Stimulated activated CD4-positive, alpha-beta T cell treated with anti-CD3 and anti-CD28 coated beads, Interleukin-12 subunit alpha, Interleukin-12 subunit beta, amount 100 ng/mL, for 24 hours (primary cell): ENCODE data around the gene SPANXC.
A peak's percentile ranks its signal among the peaks of the same experiment; 100 is the strongest.
"Not testable (repeated sequence)": the region's sequence is repeated elsewhere in the genome, so short reads cannot be mapped to it uniquely, and the experiment has no call there.

Experiments used
- DNase-seq, 2 experiments: peaks; one replicate each; pipeline ENCODE4 v3.0.0-alpha.2; 2020; ENCODE audit warnings: low read depth in 2 of 2

The SPANXC gene, protein sequence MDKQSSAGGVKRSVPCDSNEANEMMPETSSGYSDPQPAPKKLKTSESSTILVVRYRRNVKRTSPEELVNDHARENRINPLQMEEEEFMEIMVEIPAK

DNA sequence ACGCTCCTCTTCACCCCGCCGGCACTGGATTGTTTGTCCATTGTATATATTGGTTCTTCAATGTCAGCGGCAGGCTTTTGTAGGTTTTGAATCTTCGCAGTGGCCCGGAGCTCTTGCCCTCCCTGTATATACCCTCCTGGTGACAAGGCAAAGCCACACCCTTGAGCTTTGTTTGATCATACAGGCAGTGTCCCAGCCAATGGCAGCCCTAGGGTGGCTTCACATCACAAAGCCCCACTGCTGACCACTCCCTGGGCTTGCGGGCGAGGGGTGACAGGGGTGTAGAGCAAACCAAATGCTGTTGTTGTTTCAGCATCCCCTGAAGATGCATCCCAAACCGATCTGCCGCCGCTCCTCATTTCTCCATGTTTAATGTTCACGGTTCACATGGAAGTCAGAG lies at the start of gene SPANXC:
Gene SPANXC, minus strand, starts transcription at position 101 of the 400 bp plus-strand sequence. Its CDS starts 60 bp downstream, at position 41.
- not testable (repeated sequence) for DNase-seq

DNA sequence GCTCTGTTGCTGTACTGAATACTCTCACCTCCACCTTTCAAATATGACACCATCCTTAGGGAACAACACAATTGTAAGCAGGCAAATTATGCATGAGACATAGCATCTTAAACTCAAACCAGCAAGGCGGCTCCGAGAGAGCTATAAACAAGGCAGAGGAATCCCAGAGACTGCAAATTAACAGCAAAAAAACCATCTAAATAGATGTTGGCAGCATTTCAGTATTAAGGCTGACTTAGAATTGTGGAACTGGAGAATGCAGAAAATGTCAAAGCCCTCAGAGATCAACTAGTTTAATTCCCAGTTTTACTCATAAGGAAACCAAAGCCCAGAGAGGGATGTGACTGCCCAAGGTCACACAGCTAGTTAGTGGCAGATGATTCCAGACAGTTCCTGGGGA lies 37.2 kb upstream of the SPANXC start:
- no peak for DNase-seq

DNA sequence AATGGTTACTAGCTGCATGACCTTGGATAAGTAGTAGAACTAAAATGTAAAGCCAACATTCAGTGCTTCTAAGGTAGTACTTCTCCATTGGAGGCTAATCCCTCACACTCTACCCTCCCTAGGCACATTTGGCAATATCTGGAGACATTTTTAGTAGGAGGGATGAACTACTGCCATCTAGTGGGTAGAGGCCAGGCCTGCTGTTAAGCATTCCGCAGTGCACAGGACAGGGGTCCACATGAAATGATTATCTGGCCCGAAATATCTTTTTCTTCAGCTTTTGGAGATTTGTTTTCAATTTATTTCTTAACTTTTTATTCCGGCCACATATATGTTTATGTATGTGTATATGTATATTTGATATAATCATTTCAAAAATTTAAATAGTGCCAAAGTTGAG lies 36.0 kb upstream of the SPANXC start:
- peak in 1 of 2 experiments; percentile 0 for DNase-seq

DNA sequence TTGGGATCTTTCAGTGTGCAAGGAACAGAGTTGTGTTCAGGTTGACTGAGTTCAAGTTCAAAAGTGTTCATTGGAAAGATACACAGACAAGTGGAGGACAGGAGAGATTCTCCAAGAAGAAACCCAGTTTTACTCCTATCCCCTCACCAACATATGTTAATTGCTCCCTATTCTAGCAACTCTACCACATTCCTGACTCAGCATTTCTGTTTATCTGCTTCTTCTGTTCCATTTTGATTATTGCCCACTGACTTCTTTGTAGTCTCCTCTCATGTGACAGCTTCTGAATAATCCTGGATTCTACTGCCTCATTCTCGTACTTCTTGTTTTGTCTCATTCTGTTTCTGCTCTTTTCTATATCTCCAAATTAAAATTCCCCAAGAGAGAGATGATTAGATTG lies 15.8 kb upstream of the SPANXC start:
- no peak for DNase-seq

DNA sequence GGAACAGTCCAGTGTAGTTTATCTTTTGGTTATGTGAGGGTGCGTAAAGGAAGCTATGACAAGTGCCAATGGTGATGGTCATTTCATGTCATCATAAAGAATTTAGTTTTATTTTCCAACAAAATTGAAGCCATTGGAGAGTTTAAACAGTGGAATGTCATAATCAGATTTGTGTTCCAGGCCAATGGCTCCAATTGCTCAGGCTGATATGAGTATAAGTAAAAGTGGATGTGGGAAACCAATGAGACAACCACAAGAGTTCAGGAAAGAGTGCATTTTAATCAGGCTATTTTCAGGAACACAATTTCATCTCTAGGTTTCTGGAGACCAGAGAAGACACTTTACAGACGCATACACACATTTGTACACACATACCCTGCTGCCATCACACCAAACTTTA lies 20.7 kb downstream of the SPANXC start:
- DNase-seq = no peak

DNA sequence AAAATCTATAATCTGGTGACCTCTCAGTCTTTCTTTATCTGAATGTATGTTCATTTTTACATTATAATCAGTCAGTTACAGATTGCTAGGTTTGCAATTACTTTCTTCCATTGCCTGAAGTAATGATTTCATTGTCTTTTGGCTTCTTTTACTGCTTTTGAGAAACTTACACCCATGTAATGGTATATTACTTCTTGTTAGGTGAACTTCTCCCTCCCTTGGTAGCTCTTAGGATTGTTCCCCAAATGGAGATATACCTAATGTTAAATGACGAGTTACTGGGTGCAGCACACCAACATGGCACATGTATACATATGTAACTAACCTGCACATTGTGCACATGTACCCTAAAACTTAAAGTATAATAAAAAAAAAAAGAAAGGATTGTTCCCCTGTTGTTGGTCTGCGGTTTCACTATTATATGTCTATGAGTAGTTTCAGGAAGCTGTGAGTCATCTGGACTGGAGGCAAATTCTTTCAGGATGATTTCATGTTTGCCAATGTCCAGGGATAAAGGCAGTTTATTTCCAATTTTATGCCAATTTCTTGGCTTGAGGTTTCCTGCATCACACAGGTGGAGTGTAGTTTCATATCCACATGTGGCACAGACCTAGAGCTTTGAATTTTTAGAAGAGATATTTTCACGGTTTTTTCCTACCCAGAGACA lies 21.8 kb downstream of the SPANXC start:
- no peak for DNase-seq

DNA sequence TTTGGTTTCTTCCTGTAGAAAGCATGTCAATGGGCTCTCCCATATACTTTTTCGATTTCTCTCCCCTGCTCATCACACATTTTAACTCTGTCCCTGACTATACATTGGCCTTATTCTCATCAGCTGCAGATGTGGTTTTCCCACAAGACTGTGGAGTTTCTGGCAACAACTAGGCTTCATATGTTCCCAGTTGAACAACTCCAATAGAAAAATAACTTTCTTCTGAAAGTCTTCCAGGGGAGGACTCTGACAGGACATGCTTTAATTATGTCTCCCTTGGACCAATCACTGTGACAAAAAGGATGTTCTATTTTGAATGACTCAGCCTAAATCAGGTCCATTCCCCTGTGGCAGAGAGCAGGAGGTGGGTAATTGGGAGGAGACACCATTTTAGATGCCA lies 28.1 kb downstream of the SPANXC start:
- no peak for DNase-seq

DNA sequence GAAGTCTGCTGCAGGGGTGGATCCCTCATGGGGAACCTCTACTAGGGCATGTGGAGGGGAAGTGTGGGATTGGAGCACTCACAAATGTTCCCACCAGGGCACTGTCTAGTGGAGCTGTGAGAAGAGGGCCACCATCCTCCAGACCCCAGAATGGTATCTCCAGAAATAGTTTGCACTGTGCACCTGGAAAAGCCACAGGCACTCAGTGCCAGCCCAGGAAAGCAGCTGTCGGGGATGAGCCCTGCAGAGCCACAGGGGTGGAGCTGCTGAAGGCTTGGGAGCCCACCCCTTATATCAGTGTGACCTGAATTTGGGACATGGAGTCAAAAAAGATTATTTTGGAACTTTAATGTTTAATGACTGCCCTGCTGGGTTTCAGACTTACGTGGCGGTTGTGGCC lies 40.4 kb downstream of the SPANXC start:
- DNase-seq = no peak
